Measurements from ENCODE around the gene ATXN1.

The ATXN1 gene

GRCh38 chr6:16436550-16436949 is 324.7 kb downstream of the ATXN1 start:
- Histone ChIP-seq H3K4me3 (ENCODE audit: severe bottlenecking) (no peak overlapping the region), H3K9me3 (ENCODE audit: severe bottlenecking) (no peaks in the 10 kb centered on the region), H3K27ac (ENCODE audit: poor library complexity, severe bottlenecking) (no peak overlapping the region), H3K4me1 (ENCODE audit: insufficient read depth, poor library complexity, severe bottlenecking) (peaks cover 5% of the 10 kb centered on the region), H3K27me3 (ENCODE audit: insufficient read depth, poor library complexity, severe bottlenecking) (no peaks in the 10 kb centered on the region), H3K36me3 (ENCODE audit: low read depth) (no peaks in the 10 kb centered on the region)
- ATAC-seq (ENCODE audit: low read depth) (no peak), DNase-seq (ENCODE audit: low spot score) (no peak)
- TF ChIP-seq CTCF (IDR thresholded peaks at IDR 0.05; ENCODE audit: poor library complexity, severe bottlenecking) = no peak

GRCh38 chr6:16434885-16435284 is 326.4 kb downstream of the ATXN1 start:
- Histone ChIP-seq H3K4me1 (ENCODE audit: insufficient read depth, poor library complexity, severe bottlenecking) (peaks cover 5% of the 10 kb centered on the region), H3K27me3 (ENCODE audit: insufficient read depth, poor library complexity, severe bottlenecking) (no peaks in the 10 kb centered on the region), H3K36me3 (ENCODE audit: low read depth) (no peaks in the 10 kb centered on the region), H3K27ac (ENCODE audit: poor library complexity, severe bottlenecking) (no peak overlapping the region), H3K4me3 (ENCODE audit: severe bottlenecking) (no peak overlapping the region), H3K9me3 (ENCODE audit: severe bottlenecking) (no peaks in the 10 kb centered on the region)
- ATAC-seq (ENCODE audit: low read depth) (no peak), DNase-seq (ENCODE audit: low spot score) (no peak)
- TF ChIP-seq CTCF (IDR thresholded peaks at IDR 0.05; ENCODE audit: poor library complexity, severe bottlenecking) = no peak

GRCh38 chr6:16433338-16433890 is 327.8 kb downstream of the ATXN1 start:
- TF ChIP-seq CTCF (IDR thresholded peaks at IDR 0.05; ENCODE audit: poor library complexity, severe bottlenecking) = no peak
- no peak for ATAC-seq (ENCODE audit: low read depth)
- Histone ChIP-seq H3K4me1 (ENCODE audit: insufficient read depth, poor library complexity, severe bottlenecking) (no peaks in the 10 kb centered on the region), H3K27ac (ENCODE audit: poor library complexity, severe bottlenecking) (no peak overlapping the region), H3K36me3 (ENCODE audit: low read depth) (no peaks in the 10 kb centered on the region), H3K4me3 (ENCODE audit: severe bottlenecking) (no peak overlapping the region), H3K9me3 (ENCODE audit: severe bottlenecking) (no peaks in the 10 kb centered on the region), H3K27me3 (ENCODE audit: insufficient read depth, poor library complexity, severe bottlenecking) (no peaks in the 10 kb centered on the region)
- no peak for DNase-seq (ENCODE audit: low spot score)

- Histone ChIP-seq H3K27me3 (ENCODE audit: insufficient read depth, poor library complexity, severe bottlenecking) (no peaks in the 10 kb centered on the region), H3K4me1 (ENCODE audit: insufficient read depth, poor library complexity, severe bottlenecking) (no peaks in the 10 kb centered on the region), H3K27ac (ENCODE audit: poor library complexity, severe bottlenecking) (no peak overlapping the region), H3K36me3 (ENCODE audit: low read depth) (no peaks in the 10 kb centered on the region), H3K4me3 (ENCODE audit: severe bottlenecking) (no peak overlapping the region), H3K9me3 (ENCODE audit: severe bottlenecking) (no peaks in the 10 kb centered on the region)
- DNase-seq (ENCODE audit: low spot score) = no peak
- TF ChIP-seq CTCF (IDR thresholded peaks at IDR 0.05; ENCODE audit: poor library complexity, severe bottlenecking) = no peak
- no peak for ATAC-seq (ENCODE audit: low read depth)
Observed at GRCh38 chr6:16432075-16433032, 328.9 kb downstream of the ATXN1 start.

GRCh38 chr6:16431106-16431505 is 330.2 kb downstream of the ATXN1 start:
- Histone ChIP-seq H3K36me3 (ENCODE audit: low read depth) (no peaks in the 10 kb centered on the region), H3K27me3 (ENCODE audit: insufficient read depth, poor library complexity, severe bottlenecking) (no peaks in the 10 kb centered on the region), H3K4me3 (ENCODE audit: severe bottlenecking) (no peak overlapping the region), H3K27ac (ENCODE audit: poor library complexity, severe bottlenecking) (no peak overlapping the region), H3K9me3 (ENCODE audit: severe bottlenecking) (no peaks in the 10 kb centered on the region), H3K4me1 (ENCODE audit: insufficient read depth, poor library complexity, severe bottlenecking) (no peaks in the 10 kb centered on the region)
- ATAC-seq (ENCODE audit: low read depth) = no peak
- no peak for TF ChIP-seq CTCF (IDR thresholded peaks at IDR 0.05; ENCODE audit: poor library complexity, severe bottlenecking)
- no peak for DNase-seq (ENCODE audit: low spot score)

All from RWPE2 (cell line).